ENCODE results near the gene CD9.

Gene CD9

DNA sequence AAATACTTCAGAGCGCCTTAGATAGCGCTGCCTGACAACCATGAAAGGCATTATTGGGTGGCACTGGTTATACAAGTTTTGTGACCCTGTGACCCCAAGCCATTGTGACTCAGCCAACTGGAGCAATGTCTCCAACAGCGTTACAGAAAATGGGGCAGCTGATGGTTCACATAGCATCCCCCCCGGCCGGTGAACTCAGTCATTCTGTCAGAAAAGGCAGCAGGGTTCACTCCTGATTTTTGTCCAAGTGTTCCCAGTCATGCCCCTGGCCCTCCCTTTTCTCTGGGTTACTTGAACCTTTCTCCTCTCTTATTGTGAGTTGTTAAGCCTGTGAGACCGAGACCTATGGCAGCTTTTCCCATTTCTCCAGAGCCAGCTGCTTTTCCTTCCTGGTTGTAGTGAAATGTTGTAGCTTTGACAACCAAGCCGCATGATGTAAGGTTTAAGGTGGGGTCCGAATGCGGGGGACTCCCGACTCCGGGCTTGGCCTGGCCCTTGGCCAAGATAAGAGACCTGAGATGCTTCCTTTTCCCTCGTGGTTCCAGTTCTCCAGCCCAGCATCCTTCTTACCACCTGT, 22.0 kb downstream of the CD9 start:
- DNase-seq = no peak

DNA sequence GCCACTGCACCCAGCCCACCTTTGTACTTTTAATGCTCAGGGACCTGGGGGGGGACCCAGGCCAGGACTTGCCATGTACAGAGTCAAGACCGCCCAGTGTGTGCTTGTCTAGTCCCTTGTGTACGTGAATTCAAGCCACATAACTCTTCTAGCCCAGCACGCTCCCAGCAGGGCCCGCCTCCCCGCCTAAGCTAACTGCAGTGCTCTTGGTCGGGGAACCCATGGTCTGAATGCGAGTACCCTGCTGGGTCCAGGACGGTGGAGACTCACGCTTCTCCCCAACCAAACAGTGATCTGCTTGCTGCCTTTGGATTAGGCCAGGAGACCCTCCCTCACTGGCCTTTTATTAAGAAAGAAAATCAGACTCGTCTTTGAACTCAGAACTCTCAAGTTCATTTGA, 23.3 kb downstream of the CD9 start:
- no peak for DNase-seq

DNA sequence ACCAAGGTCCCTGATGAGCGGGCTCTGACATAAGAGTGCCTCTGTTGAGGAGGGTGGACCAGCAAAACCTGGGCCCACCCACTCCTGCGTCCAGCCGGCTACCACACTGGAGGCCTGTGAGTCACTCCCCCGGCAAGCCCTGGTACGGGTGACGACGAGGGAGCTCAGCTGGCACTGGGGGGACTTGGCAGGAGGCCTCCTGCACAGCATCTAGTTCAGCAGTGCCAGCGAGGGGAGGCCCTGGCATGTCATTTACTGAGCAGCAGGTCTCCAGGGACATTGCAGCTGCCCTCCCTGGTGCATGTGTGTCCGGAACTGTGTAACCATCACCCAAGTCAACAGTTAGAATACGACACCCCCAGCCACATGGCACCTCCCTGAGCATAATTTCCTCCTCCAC, 24.4 kb downstream of the CD9 start:
- DNase-seq = peak; percentile 44 to 91

DNA sequence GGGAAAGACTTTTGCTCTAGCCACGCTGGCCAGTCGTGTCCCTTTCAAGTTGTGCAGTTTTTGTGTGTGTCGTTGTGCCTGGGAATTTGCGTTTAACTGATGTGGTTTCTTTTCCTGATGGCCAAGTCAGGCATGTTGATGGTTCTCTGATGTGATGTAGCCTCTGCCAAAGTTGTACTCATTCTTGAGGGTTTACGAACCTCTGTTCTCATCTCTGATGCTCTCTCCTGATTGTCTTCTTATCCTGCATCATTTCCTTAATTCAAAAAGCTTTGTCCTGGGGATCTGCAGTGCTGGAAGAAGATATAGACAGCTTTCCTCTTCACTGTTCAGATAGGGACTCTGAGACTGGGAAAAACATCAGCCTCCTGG, 25.4 kb downstream of the CD9 start:
- DNase-seq = no peak

DNA sequence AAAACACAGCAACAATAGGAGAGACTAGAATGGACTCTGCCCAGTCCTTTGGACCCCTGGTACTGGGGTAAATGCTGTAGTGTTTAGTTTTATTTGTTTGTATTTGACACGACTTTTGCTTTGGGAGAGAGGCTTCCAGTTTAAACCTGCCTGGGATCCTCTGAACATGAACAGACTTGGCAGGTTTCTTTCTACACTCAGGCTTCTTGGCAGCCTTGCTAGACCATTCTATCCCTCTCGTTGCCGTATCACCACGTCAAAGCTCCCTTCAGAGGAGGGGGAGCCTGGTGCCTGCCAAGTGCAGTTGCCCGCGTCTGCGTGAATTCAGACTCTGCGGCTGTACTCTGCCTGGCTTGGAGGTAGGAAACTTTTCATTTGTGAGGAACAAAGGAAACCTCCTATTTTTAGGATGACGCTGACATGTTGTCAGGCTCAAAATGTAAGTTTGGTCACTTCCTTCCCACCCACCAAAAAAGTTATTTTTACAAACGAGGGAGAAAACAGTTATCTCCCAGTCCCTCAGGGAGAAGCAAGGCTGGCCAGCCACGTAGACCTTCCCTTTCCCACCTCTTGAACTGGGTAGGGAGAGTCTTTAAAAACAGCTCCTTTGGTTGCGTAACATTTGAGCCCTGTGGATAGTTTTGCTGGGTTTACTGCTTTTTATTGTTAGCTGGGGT, 25.9 kb downstream of the CD9 start:
- DNase-seq = peak; percentile 81 to 91

DNA sequence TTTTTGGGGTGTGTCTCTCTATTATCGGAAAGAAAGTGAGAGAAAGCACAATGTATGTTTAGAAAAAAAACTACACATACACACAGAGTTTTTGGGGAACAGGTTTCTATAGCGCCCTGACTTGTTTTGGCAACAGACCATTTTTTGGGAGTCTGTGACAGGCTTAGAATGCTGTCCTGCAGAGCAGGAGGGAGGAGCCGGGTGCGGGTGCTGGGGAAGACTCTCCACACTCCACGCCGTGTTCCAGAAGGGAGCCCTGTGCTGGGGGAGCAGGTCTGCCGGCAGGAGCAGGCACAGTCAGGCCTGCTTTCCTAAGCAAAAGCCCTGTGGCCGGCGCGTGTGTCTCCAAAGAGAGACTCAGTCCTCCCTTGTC, 26.5 kb downstream of the CD9 start:
- DNase-seq = no peak

DNA sequence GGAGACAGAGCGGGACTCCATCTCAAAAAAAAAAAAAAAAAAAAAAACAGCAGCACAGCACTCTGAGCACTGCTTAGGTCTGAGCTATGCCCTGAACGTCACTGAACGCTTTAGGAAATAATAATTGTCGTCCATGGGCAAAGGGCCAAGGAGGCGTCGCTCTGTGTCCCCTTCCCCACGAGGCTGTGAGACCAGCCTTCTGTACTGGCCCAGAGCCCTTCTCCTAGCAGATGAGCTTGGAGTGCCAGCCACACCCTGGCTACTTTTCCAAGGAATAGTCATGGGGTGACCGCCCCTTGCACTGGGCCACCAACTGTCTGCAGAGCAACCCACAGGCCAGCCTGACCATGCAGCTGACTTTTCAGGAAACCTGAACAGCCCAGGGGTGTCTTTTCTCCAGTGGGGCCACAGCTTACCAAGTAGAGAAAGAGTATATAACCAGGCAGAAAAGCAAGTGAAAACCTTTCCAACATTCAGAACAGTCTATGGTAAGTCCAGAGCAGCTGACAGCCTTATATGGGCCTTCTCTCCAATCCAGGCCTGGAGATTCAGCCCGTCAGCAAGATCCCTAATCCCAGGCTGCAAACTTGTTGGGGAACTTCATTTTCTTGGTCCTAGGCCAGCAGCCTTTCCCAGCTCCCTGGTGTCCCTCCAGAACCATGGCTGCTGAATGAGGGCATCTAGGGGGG, 28.5 kb downstream of the CD9 start:
- peak in 1 of 2 experiments; percentile 15 for DNase-seq

DNA sequence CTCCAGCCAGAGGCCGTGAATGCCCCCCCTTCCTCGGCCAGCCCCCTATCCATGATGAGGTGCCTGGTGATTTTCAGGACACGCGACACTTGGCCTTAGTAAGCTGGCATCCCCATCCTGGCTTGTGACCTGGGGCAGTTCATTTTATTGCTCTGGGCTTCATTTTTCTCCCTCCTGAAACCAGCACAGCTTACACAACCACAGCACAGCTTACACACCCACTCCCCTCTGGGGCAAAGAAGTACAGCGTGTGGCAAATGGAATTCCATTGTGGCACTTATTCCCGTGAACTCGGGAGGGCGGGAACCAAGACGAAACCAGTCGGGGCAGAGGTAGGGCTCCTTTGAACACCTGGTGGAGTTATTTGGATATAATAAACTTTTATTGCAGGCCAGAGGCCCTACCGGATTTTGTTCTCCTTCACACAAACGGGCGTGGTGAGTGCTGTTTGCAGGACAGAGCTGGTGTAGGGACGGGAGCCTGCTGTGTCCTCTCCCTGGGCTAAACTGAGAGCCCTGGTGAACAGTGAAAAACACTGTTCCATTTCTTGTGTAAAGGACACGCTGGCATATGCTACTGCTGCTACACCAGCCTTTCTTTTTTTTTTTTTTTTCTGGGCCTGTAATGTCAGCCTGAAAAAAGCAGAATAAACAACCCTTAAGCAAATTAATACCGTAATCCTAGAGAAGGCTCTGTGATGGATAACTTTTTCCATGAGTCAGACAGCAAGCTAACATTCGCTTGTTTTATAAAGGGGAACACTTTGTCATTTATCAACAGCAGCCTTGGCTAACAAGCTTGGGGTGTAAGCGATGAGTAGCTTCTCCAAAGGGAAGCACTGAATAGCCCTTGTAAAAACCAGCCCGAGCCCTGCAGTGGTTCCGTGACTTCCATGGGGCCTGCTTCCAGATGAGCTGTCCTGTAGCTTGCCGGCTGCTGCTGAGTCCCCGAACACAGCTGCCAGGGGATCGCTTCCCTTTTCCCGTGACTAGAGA, 29.3 kb downstream of the CD9 start:
- DNase-seq = no peak

DNA sequence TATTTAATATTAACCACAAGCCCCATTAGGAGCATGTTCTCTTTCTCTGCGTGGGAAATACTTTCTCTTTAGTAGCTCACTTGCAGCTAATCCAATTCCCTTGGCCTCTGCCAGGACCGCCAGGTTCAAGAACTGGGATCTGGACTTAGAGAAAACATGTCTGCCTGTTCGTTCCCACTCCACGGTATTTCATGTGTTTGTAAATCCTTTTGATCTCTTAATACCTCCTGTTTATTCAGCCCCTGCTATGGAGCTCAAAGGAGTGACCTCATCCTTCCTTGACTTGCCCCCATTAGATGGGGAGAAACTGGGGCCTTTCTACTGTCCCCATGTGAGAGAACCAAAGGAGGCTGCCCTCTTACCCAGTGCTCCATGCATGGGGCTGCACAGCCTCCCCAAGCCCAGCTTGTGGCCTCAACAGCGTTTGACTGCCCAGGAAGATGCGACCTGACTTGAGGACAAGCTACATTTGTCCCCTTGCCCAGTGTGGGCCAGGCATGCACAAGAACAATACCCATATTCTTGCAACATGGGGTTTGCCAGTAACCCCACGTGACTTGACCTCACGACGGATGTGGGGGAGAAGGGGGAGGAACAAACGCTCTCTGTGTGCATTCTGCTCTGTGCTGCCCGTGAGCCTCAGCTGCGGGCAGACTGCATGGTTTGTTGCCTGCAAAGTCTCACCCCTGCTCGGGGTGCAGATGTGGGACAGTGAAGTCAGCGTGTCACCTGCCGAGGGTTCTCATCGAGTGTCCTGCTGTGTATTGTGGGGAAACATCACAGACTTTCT, 30.3 kb downstream of the CD9 start:
- DNase-seq = no peak

DNA sequence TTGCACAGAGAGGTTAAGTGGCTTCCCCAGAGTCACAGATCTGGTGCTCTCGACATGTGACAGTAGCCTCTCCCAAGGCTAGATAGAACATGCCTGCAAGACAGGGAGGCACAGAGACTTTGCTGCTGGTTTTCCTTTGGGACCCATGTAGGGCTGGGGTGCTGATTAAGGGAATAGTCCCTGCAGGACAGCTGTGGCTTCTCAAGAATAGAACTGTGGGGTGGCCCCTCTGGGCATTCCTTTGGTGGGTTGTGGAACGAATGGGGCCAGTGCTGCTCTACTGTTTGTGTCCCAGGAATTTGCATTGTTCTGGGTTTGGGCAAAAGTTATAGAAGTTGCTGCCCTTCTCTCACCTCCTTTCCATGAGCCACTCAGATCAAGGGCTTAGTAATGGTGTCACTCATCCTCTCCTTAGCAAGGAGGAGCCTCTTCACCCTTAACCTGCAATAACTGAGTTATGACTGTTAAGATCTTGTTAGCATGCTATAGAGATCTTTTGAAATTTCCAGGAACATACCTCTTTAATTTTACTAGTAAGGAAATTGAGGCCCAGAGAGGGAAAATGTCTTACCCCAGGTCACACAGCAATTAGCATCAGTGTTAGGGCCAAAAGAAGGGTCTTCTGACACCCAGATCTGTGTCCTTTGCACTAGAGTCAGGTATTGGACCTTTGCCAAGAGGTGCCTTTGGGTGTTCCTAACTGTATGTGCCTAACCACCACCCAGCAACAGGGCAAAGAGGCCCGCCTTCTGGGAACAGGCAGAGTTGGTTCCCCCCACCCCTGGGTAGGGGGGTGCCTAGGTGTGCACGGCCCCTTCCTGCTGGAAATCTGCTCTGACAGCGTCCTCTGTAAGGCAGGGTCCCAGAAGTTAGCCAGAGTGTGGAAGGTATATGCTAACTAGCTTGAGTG, 31.4 kb downstream of the CD9 start:
- no peak for DNase-seq

DNA sequence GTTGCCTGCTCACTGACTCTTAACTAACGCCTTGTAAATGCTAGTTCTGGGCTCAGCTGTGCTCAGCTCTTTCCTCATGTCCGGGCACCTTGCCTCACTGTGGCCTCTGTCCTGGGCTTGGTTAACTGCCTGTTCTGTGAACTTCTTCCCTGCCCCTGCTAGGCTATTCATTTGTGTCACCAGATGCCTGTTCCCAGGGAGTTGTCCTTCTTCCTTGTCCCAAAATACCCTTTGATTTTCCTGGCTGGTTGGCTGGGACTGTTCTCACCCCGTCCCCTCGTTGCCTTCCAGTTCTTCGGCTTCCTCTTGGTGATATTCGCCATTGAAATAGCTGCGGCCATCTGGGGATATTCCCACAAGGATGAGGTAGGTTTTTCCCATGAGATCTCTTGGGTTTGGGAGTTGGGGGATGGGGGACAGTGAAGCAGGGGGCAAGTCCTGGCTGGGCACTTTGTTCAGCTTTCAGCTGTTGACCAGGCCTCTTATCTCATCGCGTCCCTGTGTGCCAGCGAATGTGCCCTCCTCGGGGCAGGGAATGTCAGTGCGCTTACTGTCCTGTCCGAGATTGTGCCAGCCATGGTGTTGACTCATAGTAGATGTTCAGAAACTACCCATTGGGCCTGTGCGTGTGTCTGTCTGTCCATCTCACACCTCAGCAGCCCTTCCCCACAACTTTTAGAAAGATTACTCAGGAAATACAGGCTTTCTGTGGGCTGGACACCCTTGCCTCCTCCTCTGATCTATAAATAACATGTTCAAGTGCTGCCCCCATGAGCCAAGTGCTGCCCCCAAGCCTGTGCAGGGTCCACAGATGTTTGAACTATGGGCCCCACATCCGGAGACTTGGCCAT, 33.1 kb downstream of the CD9 start:
- DNase-seq = no peak

DNA sequence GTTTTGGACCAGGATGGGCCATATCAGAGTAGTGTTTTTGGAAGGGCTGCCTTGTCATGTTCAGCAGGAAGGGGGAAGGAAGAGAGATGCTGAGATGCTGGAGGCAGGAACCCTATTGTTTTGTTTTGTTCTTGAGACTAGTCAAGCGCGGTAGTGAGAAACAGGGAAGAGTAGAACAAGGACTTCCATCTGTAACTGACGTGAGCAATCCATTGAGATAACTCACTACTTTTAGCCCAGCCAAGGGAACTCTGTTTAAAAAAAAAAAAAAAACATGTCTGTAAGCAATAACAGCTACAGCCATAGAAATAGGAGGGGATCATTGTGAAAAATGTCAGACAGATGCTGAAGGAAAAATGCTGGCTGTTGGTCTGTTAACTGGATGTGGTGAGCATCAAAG, 34.0 kb downstream of the CD9 start:
- DNase-seq = no peak

DNA sequence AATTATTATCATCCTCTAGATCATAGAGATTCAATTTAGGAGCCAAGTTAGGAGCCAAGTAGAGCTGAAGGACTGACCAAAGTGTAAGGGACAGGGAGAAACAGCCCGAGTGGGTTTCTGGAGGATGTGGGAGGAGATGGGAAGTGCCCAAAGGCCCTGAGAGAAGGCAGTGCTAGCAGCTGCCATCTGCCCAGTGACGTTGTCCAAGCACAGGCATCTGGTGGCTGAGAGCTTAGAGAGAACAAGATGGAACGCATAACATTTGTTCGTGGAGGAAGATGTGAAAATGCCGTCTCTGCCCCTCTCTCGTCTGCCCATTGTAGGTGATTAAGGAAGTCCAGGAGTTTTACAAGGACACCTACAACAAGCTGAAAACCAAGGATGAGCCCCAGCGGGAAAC, 34.7 kb downstream of the CD9 start:
- no peak for DNase-seq

DNA sequence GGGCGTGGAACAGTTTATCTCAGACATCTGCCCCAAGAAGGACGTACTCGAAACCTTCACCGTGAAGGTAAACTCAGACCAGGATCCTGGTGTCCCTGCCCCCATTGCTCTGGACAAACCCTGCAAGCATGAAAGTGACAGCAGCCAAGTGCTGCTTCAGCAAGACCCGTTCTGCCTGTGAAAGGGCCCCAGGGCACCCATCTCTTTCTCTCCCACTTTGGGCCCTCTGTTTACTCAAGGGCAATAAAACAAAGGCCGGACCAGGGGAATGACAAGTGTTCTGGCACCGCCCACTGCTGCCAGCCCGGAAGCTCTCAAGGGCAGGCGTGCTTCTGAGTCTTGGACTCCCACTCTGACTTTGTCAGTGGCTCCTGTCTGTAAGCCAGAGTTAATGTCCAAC, 35.3 kb downstream of the CD9 start:
- no peak for DNase-seq

DNA sequence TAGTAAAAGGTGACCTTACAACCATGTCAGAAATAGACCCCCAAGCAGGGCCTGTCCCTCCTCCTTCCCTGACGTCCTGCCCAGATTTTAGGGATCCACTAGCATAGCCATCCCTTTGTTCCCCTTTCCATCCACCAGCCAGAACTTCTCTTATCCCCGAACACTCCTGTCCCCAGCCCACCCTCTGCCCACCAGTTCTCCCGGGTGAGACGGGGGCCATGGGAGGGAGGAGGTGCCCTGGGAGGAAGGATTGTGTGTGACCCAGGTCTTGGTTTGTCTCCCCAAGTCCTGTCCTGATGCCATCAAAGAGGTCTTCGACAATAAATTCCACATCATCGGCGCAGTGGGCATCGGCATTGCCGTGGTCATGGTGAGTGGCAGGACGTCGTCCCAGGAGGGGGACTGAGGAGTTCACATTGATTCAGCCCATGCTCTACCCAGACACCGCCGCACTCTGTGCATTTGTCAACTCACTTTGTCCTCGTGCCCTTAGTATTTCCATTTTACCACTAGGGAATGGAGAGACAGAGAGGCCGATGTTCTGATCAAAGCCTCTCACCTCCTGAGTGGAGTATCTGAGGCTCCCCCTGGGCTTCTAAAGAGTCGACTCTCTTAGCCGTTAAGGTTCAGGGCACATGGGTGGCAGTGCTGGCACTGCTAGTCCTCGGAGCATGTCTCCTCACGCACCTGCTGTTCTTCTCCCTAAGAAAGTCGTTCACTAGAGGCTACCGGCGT, 35.9 kb downstream of the CD9 start:
- DNase-seq = no peak

DNA sequence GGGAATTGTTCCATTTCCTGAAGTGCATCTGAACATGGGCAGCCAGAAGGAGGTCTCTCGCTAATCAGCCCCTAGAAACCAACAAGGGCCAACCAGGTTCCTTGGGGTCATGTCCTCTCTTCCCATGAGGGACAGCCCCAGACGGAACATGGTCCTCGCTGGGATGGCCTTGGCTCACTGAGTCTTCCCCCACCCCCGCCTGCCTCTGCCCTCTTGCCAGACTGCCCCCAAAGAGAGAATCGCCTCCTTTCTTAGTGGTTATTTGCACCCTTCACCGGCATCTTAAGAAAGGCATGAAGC, 36.4 kb downstream of the CD9 start:
- no peak for DNase-seq

DNA sequence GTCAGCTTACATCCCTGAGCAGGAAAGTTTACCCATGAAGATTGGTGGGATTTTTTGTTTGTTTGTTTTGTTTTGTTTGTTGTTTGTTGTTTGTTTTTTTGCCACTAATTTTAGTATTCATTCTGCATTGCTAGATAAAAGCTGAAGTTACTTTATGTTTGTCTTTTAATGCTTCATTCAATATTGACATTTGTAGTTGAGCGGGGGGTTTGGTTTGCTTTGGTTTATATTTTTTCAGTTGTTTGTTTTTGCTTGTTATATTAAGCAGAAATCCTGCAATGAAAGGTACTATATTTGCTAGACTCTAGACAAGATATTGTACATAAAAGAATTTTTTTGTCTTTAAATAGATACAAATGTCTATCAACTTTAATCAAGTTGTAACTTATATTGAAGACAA, 37.6 kb downstream of the CD9 start:
- DNase-seq = no peak

DNA sequence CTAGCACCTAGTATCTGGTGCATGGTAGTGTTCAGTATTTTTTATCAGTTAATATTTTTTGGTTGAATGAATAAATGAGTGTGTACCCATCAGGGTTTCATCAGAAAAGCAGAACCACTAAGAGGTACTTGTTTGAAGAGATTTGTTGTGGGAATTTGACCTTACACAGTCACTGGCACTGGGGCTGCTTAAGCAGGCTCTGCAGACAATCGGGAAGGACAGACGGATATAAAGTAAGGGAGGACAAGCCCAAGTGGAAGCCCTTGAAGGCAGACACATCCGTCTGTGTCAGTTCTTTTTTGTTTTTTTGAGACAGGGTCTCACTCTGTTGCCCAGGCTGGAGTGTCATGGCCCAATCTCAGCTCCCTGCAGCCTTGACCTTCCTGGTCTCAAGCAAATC, 38.7 kb downstream of the CD9 start:
- no peak for DNase-seq

DNA sequence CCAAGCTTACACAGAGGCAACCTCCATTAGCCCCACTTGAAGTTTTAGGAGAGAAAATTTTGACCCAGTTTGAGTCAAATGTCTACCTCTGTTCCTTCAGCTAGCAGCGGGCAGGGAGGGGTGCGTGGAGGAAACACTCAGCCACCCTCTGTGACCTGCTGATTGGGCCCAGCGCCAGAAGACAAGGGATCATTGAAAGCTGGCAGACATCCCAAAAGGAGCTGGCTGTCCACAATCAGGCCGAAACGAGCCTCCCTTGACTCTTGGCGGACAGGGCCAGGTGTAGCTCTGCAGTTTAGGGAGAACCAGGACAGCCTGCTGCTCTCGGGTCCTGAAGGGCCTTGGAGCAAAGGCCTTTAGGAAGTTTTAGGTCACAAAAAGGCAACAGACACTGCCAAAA, 41.3 kb downstream of the CD9 start:
- peak in 1 of 2 experiments; percentile 13 for DNase-seq

DNA sequence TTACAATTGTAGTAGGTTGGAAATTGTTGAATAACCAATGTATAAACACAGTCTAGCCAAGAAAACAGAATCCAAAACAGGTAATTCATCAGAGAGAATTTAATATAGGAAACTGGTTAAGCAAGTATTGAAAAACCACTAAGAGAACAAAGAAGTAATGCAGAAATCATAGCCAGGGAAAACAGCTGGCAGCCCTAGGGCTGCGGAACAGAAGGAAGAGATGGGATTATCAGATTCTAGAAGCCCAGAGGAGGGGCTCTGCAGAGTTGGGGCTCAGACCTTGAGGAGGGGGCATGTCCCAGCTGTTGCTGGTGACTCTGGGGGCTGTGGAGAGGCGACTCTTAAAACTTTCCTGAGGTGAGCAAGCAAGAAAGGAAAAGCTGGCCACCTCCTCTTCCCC, 49.4 kb downstream of the CD9 start:
- no peak for DNase-seq

Data from NCI-H446 (cell line).